Measurements from ENCODE around the gene DBNDD1. TPM values are rescaled to one million over a fixed set of nuclear protein-coding genes. Genes with fewer than 3 reads are reported as not detected.

DBNDD1 gene
- total and polyA plus RNA-seq, 9 donors = 0.97 to 6.2 (median 2.1) TPM

DNA sequence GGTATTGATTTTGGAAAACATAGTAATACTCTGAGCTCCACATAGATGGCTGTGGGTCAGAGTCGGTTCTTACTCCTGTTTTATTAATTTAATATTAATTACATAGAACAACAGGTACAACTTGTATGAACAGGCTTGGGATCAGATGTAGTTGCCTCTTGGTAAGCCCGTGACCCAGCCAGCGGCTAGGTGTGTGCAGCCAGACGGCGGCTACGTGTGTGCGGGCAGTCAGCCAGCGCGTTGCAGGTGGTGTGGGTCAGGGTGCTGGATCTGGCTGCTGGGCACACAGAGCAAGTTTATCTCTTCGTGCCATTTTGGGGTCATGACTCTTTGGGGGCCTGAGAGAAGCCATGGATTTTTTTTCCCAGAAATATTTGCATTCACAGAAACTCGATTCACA, 30.3 kb downstream of the DBNDD1 start:
- Histone ChIP-seq H3K36me3 (no peaks in the 10 kb centered on the region), H3K4me1 (ENCODE audit: insufficient read depth) (no peaks in the 10 kb centered on the region), H3K9me3 (no peaks in the 10 kb centered on the region), H3K4me3 (no peak overlapping the region), H3K27ac (no peak overlapping the region), H3K27me3 (no peaks in the 10 kb centered on the region)
- WGBS, 3 donors = 84 to 88% (median 85%) methylated on average over 11 of the region's 11 CpGs
- TF ChIP-seq, protein P1, sequence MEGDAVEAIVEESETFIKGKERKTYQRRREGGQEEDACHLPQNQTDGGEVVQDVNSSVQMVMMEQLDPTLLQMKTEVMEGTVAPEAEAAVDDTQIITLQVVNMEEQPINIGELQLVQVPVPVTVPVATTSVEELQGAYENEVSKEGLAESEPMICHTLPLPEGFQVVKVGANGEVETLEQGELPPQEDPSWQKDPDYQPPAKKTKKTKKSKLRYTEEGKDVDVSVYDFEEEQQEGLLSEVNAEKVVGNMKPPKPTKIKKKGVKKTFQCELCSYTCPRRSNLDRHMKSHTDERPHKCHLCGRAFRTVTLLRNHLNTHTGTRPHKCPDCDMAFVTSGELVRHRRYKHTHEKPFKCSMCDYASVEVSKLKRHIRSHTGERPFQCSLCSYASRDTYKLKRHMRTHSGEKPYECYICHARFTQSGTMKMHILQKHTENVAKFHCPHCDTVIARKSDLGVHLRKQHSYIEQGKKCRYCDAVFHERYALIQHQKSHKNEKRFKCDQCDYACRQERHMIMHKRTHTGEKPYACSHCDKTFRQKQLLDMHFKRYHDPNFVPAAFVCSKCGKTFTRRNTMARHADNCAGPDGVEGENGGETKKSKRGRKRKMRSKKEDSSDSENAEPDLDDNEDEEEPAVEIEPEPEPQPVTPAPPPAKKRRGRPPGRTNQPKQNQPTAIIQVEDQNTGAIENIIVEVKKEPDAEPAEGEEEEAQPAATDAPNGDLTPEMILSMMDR (IDR thresholded peaks at IDR 0.05) = no peak
- intact Hi-C loops (cut with DNase I) = no loop called here
- DNase-seq = no peak

DNA sequence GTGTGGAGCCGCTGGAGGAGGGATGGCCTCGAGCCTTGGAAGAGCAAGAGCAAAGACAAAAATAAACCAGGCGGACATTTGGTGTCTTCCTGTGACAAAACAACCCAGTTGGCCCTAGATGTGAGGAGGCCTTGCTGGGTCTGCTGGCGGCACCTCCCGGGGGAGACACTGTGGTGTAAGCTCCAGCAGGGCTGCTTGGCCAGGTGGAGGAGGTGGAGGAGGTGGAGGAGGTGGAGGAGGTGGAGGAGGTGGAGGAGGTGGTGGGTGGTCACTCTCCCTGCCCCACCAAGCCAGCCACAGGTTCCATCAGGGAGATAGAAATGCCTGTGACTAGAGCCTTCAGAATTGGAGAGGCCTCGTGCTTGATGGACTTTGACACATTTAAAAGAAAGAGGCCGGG, 32.1 kb downstream of the DBNDD1 start:
- no peak overlapping the region for H3K4me3 ChIP-seq
- no peak overlapping the region for H3K27ac ChIP-seq
- DNase-seq = no peak
- H3K9me3 ChIP-seq = no peaks in the 10 kb centered on the region
- H3K4me1 ChIP-seq (ENCODE audit: insufficient read depth) = no peaks in the 10 kb centered on the region
- intact Hi-C loops (cut with DNase I) = no loop called here
- H3K36me3 ChIP-seq = no peaks in the 10 kb centered on the region
- H3K27me3 ChIP-seq = no peaks in the 10 kb centered on the region
- 92 to 98% (median 95%) methylated on average over 7 of the region's 7 CpGs for WGBS, 3 donors
- no peak for TF ChIP-seq EP300 (IDR thresholded peaks at IDR 0.05)
- TF ChIP-seq, protein P1 (IDR thresholded peaks at IDR 0.05) = no peak
- no peak for TF ChIP-seq POLR2A (IDR thresholded peaks at IDR 0.05)

DNA sequence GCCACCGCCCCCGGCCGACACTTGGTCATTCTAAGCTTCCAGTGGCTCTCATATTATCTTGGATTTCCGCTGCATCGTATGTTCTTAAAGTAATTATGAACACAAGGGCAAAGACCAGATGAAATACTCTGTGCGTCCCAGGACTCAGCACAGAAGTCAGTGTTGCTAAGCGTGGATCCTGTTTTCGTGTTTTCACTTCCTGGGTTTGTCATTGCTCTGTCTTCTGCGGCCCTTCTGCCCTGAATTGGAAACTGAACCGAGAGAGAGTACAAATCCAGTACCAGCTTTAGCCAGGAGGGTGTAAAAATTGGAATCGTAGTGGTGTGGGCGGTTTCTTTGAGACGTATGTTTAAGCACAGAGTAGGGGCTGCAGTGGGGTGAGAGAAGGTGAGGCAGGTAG, 32.7 kb downstream of the DBNDD1 start:
- H3K4me3 ChIP-seq = no peak overlapping the region
- no peaks in the 10 kb centered on the region for H3K27me3 ChIP-seq
- intact Hi-C loops (cut with DNase I) = no loop called here
- H3K9me3 ChIP-seq = no peaks in the 10 kb centered on the region
- DNase-seq = no peak
- WGBS, 3 donors = 91 to 96% (median 95%) methylated on average over 13 of the region's 13 CpGs
- TF ChIP-seq EP300 (IDR thresholded peaks at IDR 0.05) = no peak
- no peak for TF ChIP-seq POLR2A (IDR thresholded peaks at IDR 0.05)
- TF ChIP-seq, protein P1 (IDR thresholded peaks at IDR 0.05) = no peak
- H3K4me1 ChIP-seq (ENCODE audit: insufficient read depth) = no peaks in the 10 kb centered on the region
- H3K27ac ChIP-seq = no peak overlapping the region
- no peaks in the 10 kb centered on the region for H3K36me3 ChIP-seq

DNA sequence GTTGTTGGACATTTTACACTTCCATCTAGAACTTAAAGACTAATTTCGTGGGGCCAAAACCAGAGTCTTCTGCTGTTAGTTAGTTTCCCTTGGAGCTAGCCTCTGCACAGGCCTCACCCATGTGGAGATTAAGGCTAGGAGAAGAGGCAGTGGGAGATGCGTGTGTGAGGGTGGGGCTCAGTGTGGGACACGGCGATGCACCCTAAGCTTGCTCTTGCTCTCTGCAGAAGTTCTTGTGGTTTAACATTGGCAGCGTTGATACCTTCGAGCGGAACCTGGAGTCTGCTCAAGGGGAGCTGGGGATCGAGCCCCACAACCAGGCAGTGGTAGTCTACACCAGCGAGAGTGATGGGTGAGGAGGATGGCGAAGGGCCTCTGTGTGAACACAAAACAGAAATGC, 34.0 kb downstream of the DBNDD1 start:
- TF ChIP-seq, protein P1 (IDR thresholded peaks at IDR 0.05) = no peak
- 93 to 95% (median 94%) methylated on average over 10 of the region's 10 CpGs for WGBS, 3 donors
- H3K27me3 ChIP-seq = no peaks in the 10 kb centered on the region
- H3K36me3 ChIP-seq = no peaks in the 10 kb centered on the region
- H3K4me3 ChIP-seq = no peak overlapping the region
- H3K27ac ChIP-seq = no peak overlapping the region
- H3K9me3 ChIP-seq = no peaks in the 10 kb centered on the region
- intact Hi-C loops (cut with DNase I) = no loop called here
- DNase-seq = no peak
- no peaks in the 10 kb centered on the region for H3K4me1 ChIP-seq (ENCODE audit: insufficient read depth)

DNA sequence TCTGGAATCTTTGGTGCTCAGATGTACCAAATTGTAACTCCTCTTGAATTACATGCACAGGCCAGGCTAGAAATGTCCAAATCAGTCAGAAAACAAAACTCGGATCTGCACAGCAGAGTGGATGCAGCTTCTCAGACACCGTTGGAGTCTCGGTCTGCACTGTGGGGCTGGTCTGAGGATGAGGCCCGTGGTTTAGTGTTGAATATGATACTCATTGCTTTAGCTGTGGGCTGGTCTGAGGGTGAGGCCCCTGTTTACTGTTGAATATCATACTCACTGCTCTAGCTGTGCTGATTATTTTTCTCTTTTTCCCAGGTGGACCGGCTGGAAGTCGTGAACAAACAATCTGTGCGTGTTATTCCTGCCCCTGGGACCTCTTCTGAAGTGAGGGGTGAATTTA, 35.0 kb downstream of the DBNDD1 start:
- no peak overlapping the region for H3K27ac ChIP-seq
- no peak overlapping the region for H3K4me3 ChIP-seq
- 91 to 94% (median 93%) methylated on average over 7 of the region's 7 CpGs for WGBS, 3 donors
- no peaks in the 10 kb centered on the region for H3K27me3 ChIP-seq
- no peaks in the 10 kb centered on the region for H3K9me3 ChIP-seq
- DNase-seq = no peak
- intact Hi-C loops (cut with DNase I) = no loop called here
- TF ChIP-seq POLR2A (IDR thresholded peaks at IDR 0.05) (no peak), EP300 (IDR thresholded peaks at IDR 0.05) (no peak)
- TF ChIP-seq, protein P1 (IDR thresholded peaks at IDR 0.05) = no peak
- no peaks in the 10 kb centered on the region for H3K36me3 ChIP-seq
- H3K4me1 ChIP-seq (ENCODE audit: insufficient read depth) = peaks cover 1% of the 10 kb centered on the region

Data from ovary (tissue), 9 donors.